CD4-positive, alpha-beta T cell (primary cell): Measurements from ENCODE around the gene MIP. TPM values are rescaled to one million over a fixed set of nuclear protein-coding genes. Genes with fewer than 3 reads are reported as not detected.

ENCODE experiments used
- ATAC-seq: fragments of 200-7000 bp; cut with Tn5 transposase; one replicate; pipeline ENCODE4 v1.10.0; 2022; ENCODE audit warnings: mild to moderate bottlenecking; ENCODE audit not compliant: poor library complexity
- CTCF ChIA-PET: fragments of 350-600 bp; sonication (Branson Sonifier 250); formaldehyde crosslinking; loops from one replicate; lab custom pipeline; 2021; ENCODE audit warnings: antibody characterized with exemption, inconsistent platforms; lab: Charles Lee
- POLR2A ChIA-PET: fragments of 350-600 bp; sonication (Branson Sonifier 250); formaldehyde crosslinking; loops from one replicate; lab custom pipeline; 2021; ENCODE audit warnings: antibody characterized with exemption, inconsistent platforms; lab: Charles Lee
- DNase-seq, 14 experiments: peaks; one replicate each; pipeline ENCODE4 v3.0.0-alpha.2; 2013 to 2020; ENCODE audit warnings: mixed read lengths in 2 of 14
- H3K27ac ChIP-seq, 2 donors: one replicate each; pipeline versions ENCODE4 v1.5.1 to v1.7.0; 2013; ENCODE audit warnings: low read length in 2 of 2, low read depth in 1 of 2, mild to moderate bottlenecking in 1 of 2
- H3K27me3 ChIP-seq, 2 experiments: 1 replicate in 1 of 2; 2 replicates in 1 of 2; pipeline versions ENCODE4 v1.6.1 to v1.7.0; 2013; ENCODE audit warnings: low read length in 2 of 2, control low read depth in 1 of 2, mild to moderate bottlenecking in 1 of 2, moderate library complexity in 1 of 2; ENCODE audit not compliant: insufficient read depth in 2 of 2, control insufficient read depth in 1 of 2
- H3K36me3 ChIP-seq: one replicate; pipeline ENCODE4 v1.6.1; 2013; ENCODE audit warnings: low read length, control low read depth; ENCODE audit not compliant: insufficient read depth
- H3K4me1 ChIP-seq: one replicate; pipeline ENCODE4 v1.6.1; 2013; ENCODE audit warnings: low read length, control low read depth; ENCODE audit not compliant: insufficient read depth
- H3K4me3 ChIP-seq: one replicate; pipeline ENCODE4 v1.5.1; 2013; ENCODE audit warnings: mild to moderate bottlenecking, low read length, moderate library complexity
- H3K9me3 ChIP-seq, 2 experiments: 1 replicate in 1 of 2; 2 replicates in 1 of 2; pipeline versions ENCODE4 v1.6.1 to v1.7.0; 2013; ENCODE audit warnings: low read length in 2 of 2, mild to moderate bottlenecking in 2 of 2, control low read depth in 1 of 2, moderate library complexity in 1 of 2; ENCODE audit not compliant: control insufficient read depth in 1 of 2, insufficient read depth in 1 of 2
- H3K27ac Mint-ChIP-seq: one replicate; pipeline ENCODE4 v1.8.0; 2020; ENCODE audit warnings: mixed read lengths
- H3K27me3 Mint-ChIP-seq: one replicate; pipeline ENCODE4 v1.8.0; 2021; ENCODE audit warnings: mixed read lengths
- H3K36me3 Mint-ChIP-seq: one replicate; pipeline ENCODE4 v1.8.0; 2021; ENCODE audit warnings: low read depth, mixed read lengths
- H3K4me1 Mint-ChIP-seq: one replicate; pipeline ENCODE4 v1.8.0; 2021; ENCODE audit warnings: low read depth, mixed read lengths
- H3K4me3 Mint-ChIP-seq: one replicate; pipeline ENCODE4 v1.8.0; 2020; ENCODE audit warnings: mild to moderate bottlenecking, mixed read lengths
- H3K9me3 Mint-ChIP-seq: one replicate; pipeline ENCODE4 v1.8.0; 2020; ENCODE audit warnings: mixed read lengths
- CTCF ChIP-seq: fragments of 200-600 bp; IDR thresholded peaks from one replicate; pipeline ENCODE4 v1.8.0; 2022; ENCODE audit warnings: antibody characterized with exemption, mild to moderate bottlenecking
- intact Hi-C, 2 experiments: fragments of 100-400 bp; cut with DNase I in 1 of 2; cut with micrococcal nuclease in 1 of 2; formaldehyde crosslinking; loops; one replicate each; pipeline versions ENCODE4 v1.15.1 to v1.9.0; 2023 to 2025; cut with DNase I, micrococcal nuclease
- total RNA-seq, 174 experiments: library from RNA in 2 of 174; stranded (reverse) in 2 of 174; gene quantifications; one replicate each; pipeline ENCODE4 v1.2.3 and lab custom pipeline; 2021 to 2026

MIP gene
- total RNA-seq, 2 experiments from 2014 or later, result not detected

- peaks cover 19% of the 10 kb centered on the region for H3K4me1 Mint-ChIP-seq
- H3K36me3 Mint-ChIP-seq, result no peaks in the 10 kb centered on the region
- no peak for TF ChIP-seq CTCF
- Histone ChIP-seq H3K9me3 (peaks cover 0 to 20% of the 10 kb centered on the region in 2 experiments), H3K36me3 (no peaks in the 10 kb centered on the region), H3K4me1 (peaks cover 21% of the 10 kb centered on the region), H3K4me3 (no peak overlapping the region), H3K27ac (no peak overlapping the region), H3K27me3 (peaks cover 0 to 6% of the 10 kb centered on the region in 2 experiments)
- ChIA-PET CTCF (interaction anchor here (0.6 kb wide), 1 partner anchor 267 kb away, joined by 3 read pairs; no protein-coding TSS in a partner anchor), POLR2A (no interaction called here)
- DNase-seq (no peak), ATAC-seq (no peak)
- H3K27me3 Mint-ChIP-seq, result peaks cover 27% of the 10 kb centered on the region
- no peaks in the 10 kb centered on the region for H3K9me3 Mint-ChIP-seq
- intact Hi-C loops, result no loop called here
- H3K4me3 Mint-ChIP-seq, result no peak overlapping the region
- no peak overlapping the region for H3K27ac Mint-ChIP-seq
Observed at GRCh38 chr12:56490360-56490759, 35.9 kb upstream of the MIP start.

GRCh38 chr12:56488041-56488955 is 33.8 kb upstream of the MIP start, which contains the start of gene GLS2:
Gene GLS2 (minus strand): TSS chr12:56488161. CDS start chr12:56488118, 43 bp downstream.
- Mint-ChIP-seq H3K27ac (peak within 1 kb of the TSS; percentile 34), H3K9me3 (no peaks in the 10 kb centered on the region), H3K4me3 (peak within 1 kb of the TSS; percentile 90), H3K4me1 (peaks cover 19% of the 10 kb centered on the region), H3K36me3 (no peaks in the 10 kb centered on the region), H3K27me3 (peaks cover 27% of the 10 kb centered on the region)
- Histone ChIP-seq H3K27ac (no peak within 1 kb of the TSS), H3K4me3 (peak within 1 kb of the TSS; percentile 70), H3K9me3 (peaks cover 0 to 6% of the 10 kb centered on the region in 2 experiments), H3K4me1 (peaks cover 21% of the 10 kb centered on the region), H3K36me3 (no peaks in the 10 kb centered on the region), H3K27me3 (peaks cover 0 to 4% of the 10 kb centered on the region in 2 experiments)
- no peak for TF ChIP-seq CTCF
- ATAC-seq (peak; percentile 98), DNase-seq (peak; percentile 57 to 90 (median 70))
- intact Hi-C loops, result no loop called here
- CTCF ChIA-PET, result interaction anchor here (1.1 kb wide), 1 partner anchor 24 kb away, joined by 4 read pairs; no protein-coding TSS in a partner anchor
- POLR2A ChIA-PET, result interaction anchor here (0.6 to 1.6 kb wide), 20 partner anchors 9 to 371 kb away, joined by 3 to 8 read pairs (median 4); partner anchors contain the start of genes ANKRD52, ATP5F1B, IL23A and RBMS2

- Mint-ChIP-seq H3K9me3 (no peaks in the 10 kb centered on the region), H3K36me3 (no peaks in the 10 kb centered on the region), H3K4me1 (peaks cover 19% of the 10 kb centered on the region), H3K4me3 (peak overlapping the region; percentile 90), H3K27me3 (peaks cover 22% of the 10 kb centered on the region), H3K27ac (peak overlapping the region; percentile 4)
- intact Hi-C loops, result no loop called here
- ATAC-seq, result peak; percentile 10
- H3K4me3 ChIP-seq, result peak overlapping the region; percentile 70
- DNase-seq, result peak in 9 of 14 experiments; percentile 11 to 61 (median 21)
- H3K27me3 ChIP-seq, result peaks cover 0 to 4% of the 10 kb centered on the region in 2 experiments
- no peaks in the 10 kb centered on the region for H3K36me3 ChIP-seq
- H3K9me3 ChIP-seq, result peaks cover 0 to 6% of the 10 kb centered on the region in 2 experiments
- POLR2A ChIA-PET, result interaction anchor here (0.7 to 1.6 kb wide), 14 partner anchors 8 to 370 kb away, joined by 3 to 8 read pairs (median 4); partner anchors contain the start of genes ANKRD52, RBMS2, RNF41 and SMARCC2
- TF ChIP-seq CTCF, result no peak
- peaks cover 21% of the 10 kb centered on the region for H3K4me1 ChIP-seq
- no peak overlapping the region for H3K27ac ChIP-seq
- CTCF ChIA-PET, result no interaction called here
Observed at GRCh38 chr12:56487448-56488040, 33.1 kb upstream of the MIP start.
